Peyer's patch (tissue), 4 donors: ENCODE measurements around the gene PAQR6. TPM values are rescaled to one million over a fixed set of nuclear protein-coding genes. Genes with fewer than 3 reads are reported as not detected.

Experiments
- DNase-seq, 3 donors: peaks; one replicate each; pipeline ENCODE4 v3.0.0-alpha.2; 2017 to 2019
- H3K27ac ChIP-seq, 4 donors: fragments of 200-600 bp; sonication (generic); one replicate each; pipeline ENCODE4 v1.5.1; 2016 to 2019
- H3K27me3 ChIP-seq, 2 donors: fragments of 200-600 bp; sonication (generic); one replicate each; pipeline ENCODE4 v1.5.1; 2019
- H3K36me3 ChIP-seq, 3 donors: fragments of 200-600 bp; sonication (generic); one replicate each; pipeline ENCODE4 v1.5.1; 2016 to 2019
- H3K4me1 ChIP-seq, 4 donors: fragments of 200-600 bp; sonication (generic); one replicate each; pipeline ENCODE4 v1.5.1; 2016 to 2019
- H3K4me3 ChIP-seq, 4 donors: fragments of 200-600 bp; sonication (generic); 1 replicate in 3 of 4; 2 replicates in 1 of 4; pipeline ENCODE4 v1.5.1; 2016 to 2019; ENCODE audit warnings: mild to moderate bottlenecking in 1 of 4
- H3K9me3 ChIP-seq, 4 donors: fragments of 200-600 bp; sonication (generic); one replicate each; pipeline ENCODE4 v1.5.1; 2016 to 2019; ENCODE audit warnings: mild to moderate bottlenecking in 1 of 4
- POLR2A ChIP-seq, 2 donors: fragments of 450-650 bp; IDR thresholded peaks; one replicate each; pipeline ENCODE4 v1.5.1; 2017; ENCODE audit warnings: antibody characterized with exemption in 2 of 2, mild to moderate bottlenecking in 2 of 2, moderate library complexity in 2 of 2
- total RNA-seq, 4 donors: library from RNA; depleted of rRNA; stranded (reverse); fragments of >200 nt; gene quantifications; one replicate each; pipeline ENCODE4 v1.1.0, GENCODE V29; 2016
- TF ChIP-seq, protein P1 (sequence below), 6 experiments: fragments of 450-650 bp in 4 of 6; fragments of 200-600 bp in 2 of 6; sonication (generic) in 1 of 6; IDR thresholded peaks; one replicate each; pipeline ENCODE4 v1.5.1; 2017 to 2019; ENCODE audit warnings: antibody characterized with exemption in 6 of 6, mild to moderate bottlenecking in 3 of 6, moderate library complexity in 1 of 6

Gene PAQR6
- total RNA-seq, 4 donors from 2014 or later = 0.70 to 7.4 (median 4.1) TPM

- no peaks in the 10 kb centered on the region for H3K27me3 ChIP-seq
- H3K36me3 ChIP-seq = peaks cover 0 to 98% (median 0%) of the 10 kb centered on the region in 3 donors
- TF ChIP-seq, protein P1, sequence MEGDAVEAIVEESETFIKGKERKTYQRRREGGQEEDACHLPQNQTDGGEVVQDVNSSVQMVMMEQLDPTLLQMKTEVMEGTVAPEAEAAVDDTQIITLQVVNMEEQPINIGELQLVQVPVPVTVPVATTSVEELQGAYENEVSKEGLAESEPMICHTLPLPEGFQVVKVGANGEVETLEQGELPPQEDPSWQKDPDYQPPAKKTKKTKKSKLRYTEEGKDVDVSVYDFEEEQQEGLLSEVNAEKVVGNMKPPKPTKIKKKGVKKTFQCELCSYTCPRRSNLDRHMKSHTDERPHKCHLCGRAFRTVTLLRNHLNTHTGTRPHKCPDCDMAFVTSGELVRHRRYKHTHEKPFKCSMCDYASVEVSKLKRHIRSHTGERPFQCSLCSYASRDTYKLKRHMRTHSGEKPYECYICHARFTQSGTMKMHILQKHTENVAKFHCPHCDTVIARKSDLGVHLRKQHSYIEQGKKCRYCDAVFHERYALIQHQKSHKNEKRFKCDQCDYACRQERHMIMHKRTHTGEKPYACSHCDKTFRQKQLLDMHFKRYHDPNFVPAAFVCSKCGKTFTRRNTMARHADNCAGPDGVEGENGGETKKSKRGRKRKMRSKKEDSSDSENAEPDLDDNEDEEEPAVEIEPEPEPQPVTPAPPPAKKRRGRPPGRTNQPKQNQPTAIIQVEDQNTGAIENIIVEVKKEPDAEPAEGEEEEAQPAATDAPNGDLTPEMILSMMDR (IDR thresholded peaks at IDR 0.05) = no peak
- TF ChIP-seq POLR2A (IDR thresholded peaks at IDR 0.05) = no peak
- no peak overlapping the region for H3K27ac ChIP-seq
- DNase-seq = no peak
- no peaks in the 10 kb centered on the region for H3K9me3 ChIP-seq
- H3K4me3 ChIP-seq = no peak overlapping the region
- H3K4me1 ChIP-seq = no peaks in the 10 kb centered on the region
These were observed 14.8 kb upstream of the PAQR6 start for GRCh38 chr1:156262461-156263287.

DNA sequence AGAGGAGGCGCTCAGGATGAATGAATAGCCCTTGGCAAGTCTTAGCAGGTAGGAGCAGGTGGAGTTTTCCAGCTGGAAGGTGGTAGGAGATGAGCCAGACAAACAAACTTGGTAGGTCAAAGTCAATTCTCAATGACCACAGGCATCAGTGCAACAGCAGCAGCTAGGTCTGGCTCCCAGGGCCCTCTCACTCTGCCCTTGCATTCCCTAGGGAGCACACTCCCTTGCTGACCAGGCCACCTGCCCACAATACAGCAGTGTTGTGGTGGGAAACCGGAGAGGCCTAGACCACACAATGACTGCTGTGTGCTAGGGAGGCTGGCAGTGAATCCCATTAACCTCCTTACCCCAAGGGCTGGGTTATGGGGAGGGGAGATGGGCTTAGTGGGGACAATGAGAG is 13.0 kb upstream of the PAQR6 start:
- Histone ChIP-seq H3K27ac (no peak overlapping the region), H3K9me3 (no peaks in the 10 kb centered on the region), H3K36me3 (peaks cover 0 to 98% (median 0%) of the 10 kb centered on the region in 3 donors), H3K4me1 (no peaks in the 10 kb centered on the region), H3K27me3 (no peaks in the 10 kb centered on the region), H3K4me3 (no peak overlapping the region)
- DNase-seq = no peak
- TF ChIP-seq, protein P1 (IDR thresholded peaks at IDR 0.05) = no peak
- no peak for TF ChIP-seq POLR2A (IDR thresholded peaks at IDR 0.05)

DNA sequence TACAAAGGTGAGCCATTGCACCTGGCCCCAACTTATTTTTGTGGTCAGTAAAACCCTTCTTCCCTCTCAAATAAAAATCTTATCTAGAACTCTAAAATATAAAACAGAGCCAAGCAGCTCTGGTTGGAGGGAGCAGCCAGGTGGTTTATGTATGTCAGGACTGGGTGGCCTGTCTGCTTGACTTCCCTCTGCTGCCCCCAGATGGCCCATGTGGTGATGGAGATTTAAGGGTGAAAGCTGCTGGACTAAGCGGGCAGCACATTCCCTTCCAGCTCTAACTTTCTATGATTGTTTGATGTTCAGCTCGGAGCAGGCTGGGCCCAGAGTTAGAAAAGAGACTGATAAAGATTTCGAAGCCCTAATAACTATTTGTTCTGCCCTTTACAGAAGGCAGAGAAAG is 11.9 kb upstream of the PAQR6 start:
- no peak for DNase-seq
- Histone ChIP-seq H3K27ac (no peak overlapping the region), H3K4me3 (no peak overlapping the region), H3K4me1 (no peaks in the 10 kb centered on the region), H3K9me3 (no peaks in the 10 kb centered on the region), H3K27me3 (no peaks in the 10 kb centered on the region), H3K36me3 (peaks cover 0 to 98% (median 0%) of the 10 kb centered on the region in 3 donors)
- no peak for TF ChIP-seq POLR2A (IDR thresholded peaks at IDR 0.05)
- TF ChIP-seq, protein P1 (IDR thresholded peaks at IDR 0.05) = no peak

- H3K36me3 ChIP-seq = peaks cover 0 to 100% (median 0%) of the 10 kb centered on the region in 3 donors
- no peak for TF ChIP-seq POLR2A (IDR thresholded peaks at IDR 0.05)
- TF ChIP-seq, protein P1 (IDR thresholded peaks at IDR 0.05) = no peak
- H3K9me3 ChIP-seq = no peaks in the 10 kb centered on the region
These were observed 11.0 kb upstream of the PAQR6 start for GRCh38 chr1:156258859-156259258.

DNA sequence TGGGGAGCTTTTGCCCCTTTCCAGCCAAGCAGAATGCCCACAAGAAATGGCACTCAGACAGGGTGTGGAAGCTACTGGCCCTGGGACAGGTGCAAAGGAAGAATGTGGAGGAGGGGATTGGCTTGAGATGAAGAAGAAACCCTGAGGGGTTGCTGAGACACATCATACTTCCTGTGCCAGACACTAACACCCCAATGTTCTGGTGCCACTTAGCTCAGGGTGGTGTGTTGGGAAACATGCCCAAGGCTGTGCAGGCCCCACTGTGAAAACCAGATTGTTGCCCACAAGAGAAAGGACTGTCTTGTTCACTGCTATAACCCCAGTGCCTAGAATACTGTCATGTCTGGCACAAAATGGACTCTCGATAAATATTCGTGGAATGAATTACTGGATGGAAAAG is 9.9 kb upstream of the PAQR6 start:
- no peak overlapping the region for H3K27ac ChIP-seq
- H3K4me3 ChIP-seq = no peak overlapping the region
- no peaks in the 10 kb centered on the region for H3K9me3 ChIP-seq
- TF ChIP-seq, protein P1 (IDR thresholded peaks at IDR 0.05) = no peak
- no peak for TF ChIP-seq POLR2A (IDR thresholded peaks at IDR 0.05)
- peaks cover 0 to 100% (median 0%) of the 10 kb centered on the region in 3 donors for H3K36me3 ChIP-seq
- no peak for DNase-seq
- H3K27me3 ChIP-seq = no peaks in the 10 kb centered on the region
- H3K4me1 ChIP-seq = no peaks in the 10 kb centered on the region

More at GRCh38 chr1:156258859-156259258, 11.0 kb upstream of the PAQR6 start:
- Histone ChIP-seq H3K4me3 (no peak overlapping the region), H3K4me1 (no peaks in the 10 kb centered on the region), H3K27ac (no peak overlapping the region), H3K27me3 (no peaks in the 10 kb centered on the region)
- no peak for DNase-seq
